GM12892 (cell line): ENCODE results near the gene HOXA7.

ENCODE experiments used
- DNase-seq: peaks from one replicate; pipeline ENCODE4 v3.0.0; 2011; ENCODE audit not compliant: insufficient read length
- FAIRE-seq: peaks from 2 replicates; lab custom pipeline; 2011; peaks lifted over from hg19 to GRCh38; lab: Jason Lieb, UNC
- POLR2A ChIP-seq: IDR thresholded peaks from 2 replicates; pipeline ENCODE4 v1.6.1; 2011; ENCODE audit warnings: low read depth, low read length, control low read depth
- POLR2AphosphoS5 ChIP-seq: IDR thresholded peaks from 2 replicates; pipeline ENCODE4 v1.6.1; 2011; ENCODE audit warnings: low read depth, low read length, control low read depth
- TAF1 ChIP-seq: IDR thresholded peaks from 2 replicates; pipeline ENCODE4 v1.6.1; 2011; ENCODE audit warnings: low read depth, mild to moderate bottlenecking, control low read depth, low read length, borderline replicate concordance

Gene HOXA7

GRCh38 chr7:27185854-27186667 is 29.6 kb upstream of the HOXA7 start:
- DNase-seq (no peak), FAIRE-seq (no peak)
- TF ChIP-seq POLR2AphosphoS5 (no peak), POLR2A (no peak), TAF1 (no peak)

GRCh38 chr7:27185013-27185853 is 28.8 kb upstream of the HOXA7 start, which contains the start of gene HOXA11:
Gene HOXA11 (minus strand): TSS chr7:27185232. CDS start chr7:27185144, 88 bp downstream.
- FAIRE-seq, result no peak
- DNase-seq, result no peak
- no peak for TF ChIP-seq TAF1
- no peak for TF ChIP-seq POLR2A
- TF ChIP-seq POLR2AphosphoS5, result no peak

GRCh38 chr7:27184337-27185012 is 28.0 kb upstream of the HOXA7 start:
- TF ChIP-seq TAF1 (no peak), POLR2AphosphoS5 (no peak), POLR2A (no peak)
- DNase-seq (no peak), FAIRE-seq (no peak)

- DNase-seq, result no peak
- no peak for TF ChIP-seq POLR2AphosphoS5
- TF ChIP-seq POLR2A, result no peak
- no peak for TF ChIP-seq TAF1
- no peak for FAIRE-seq
Measured at GRCh38 chr7:27183682-27184336, 27.3 kb upstream of the HOXA7 start.

- DNase-seq (no peak), FAIRE-seq (no peak)
- TF ChIP-seq TAF1 (no peak), POLR2A (no peak), POLR2AphosphoS5 (no peak)
Measured at GRCh38 chr7:27182861-27183681, 26.6 kb upstream of the HOXA7 start.

GRCh38 chr7:27182285-27182841 is 25.9 kb upstream of the HOXA7 start:
- no peak for DNase-seq
- TF ChIP-seq POLR2AphosphoS5 (no peak), TAF1 (no peak), POLR2A (no peak)
- no peak for FAIRE-seq

GRCh38 chr7:27181795-27182275 is 25.4 kb upstream of the HOXA7 start:
- DNase-seq, result no peak
- no peak for TF ChIP-seq TAF1
- TF ChIP-seq POLR2A, result no peak
- TF ChIP-seq POLR2AphosphoS5, result no peak
- no peak for FAIRE-seq

GRCh38 chr7:27180431-27181420 is 24.3 kb upstream of the HOXA7 start:
- no peak for DNase-seq
- no peak for FAIRE-seq

More at GRCh38 chr7:27180431-27181420, 24.3 kb upstream of the HOXA7 start:
- TF ChIP-seq POLR2A (no peak), POLR2AphosphoS5 (no peak), TAF1 (no peak)
